Heart right ventricle (tissue), 16 donors: ENCODE data around the gene CHD2. TPM values are rescaled to one million over a fixed set of nuclear protein-coding genes. Genes with fewer than 3 reads are reported as not detected.

Source experiments
- ATAC-seq, 8 donors: fragments of 200-7000 bp; cut with Tn5 transposase; one replicate each; pipeline ENCODE4 v1.9.1; 2020; ENCODE audit warnings: mild to moderate bottlenecking in 8 of 8, moderate library complexity in 8 of 8, moderate number of reproducible peaks in 1 of 8
- DNase-seq, 2 donors: peaks; one replicate each; pipeline ENCODE4 v3.0.0-alpha.2; 2020
- H3K27ac ChIP-seq, 10 donors: fragments of 200-600 bp; sonication (generic) in 2 of 10; one replicate each; pipeline versions ENCODE4 v1.5.0 to v1.8.0; 2020 to 2022; ENCODE audit warnings: mild to moderate bottlenecking in 3 of 10
- H3K27me3 ChIP-seq, 7 donors: fragments of 200-600 bp; one replicate each; pipeline ENCODE4 v1.8.0; 2021 to 2022; ENCODE audit warnings: mild to moderate bottlenecking in 2 of 7
- H3K36me3 ChIP-seq, 9 donors: fragments of 200-600 bp; sonication (generic) in 1 of 9; one replicate each; pipeline versions ENCODE4 v1.5.0 to v1.8.0; 2020 to 2022; ENCODE audit warnings: mild to moderate bottlenecking in 2 of 9
- H3K4me1 ChIP-seq, 9 donors: fragments of 200-600 bp; sonication (generic) in 1 of 9; one replicate each; pipeline versions ENCODE4 v1.5.0 to v1.8.0; 2020 to 2022; ENCODE audit warnings: mild to moderate bottlenecking in 4 of 9
- H3K4me3 ChIP-seq, 10 donors: fragments of 200-600 bp; sonication (generic) in 2 of 10; one replicate each; pipeline versions ENCODE4 v1.5.0 to v1.8.0; 2020 to 2022; ENCODE audit warnings: mild to moderate bottlenecking in 7 of 10, moderate library complexity in 2 of 10
- H3K9me3 ChIP-seq, 11 donors: fragments of 200-600 bp in 10 of 11; sonication (generic) in 2 of 11; one replicate each; pipeline versions ENCODE4 v1.5.0 to v1.8.0; 2013 to 2022; ENCODE audit warnings: mild to moderate bottlenecking in 2 of 11, control low read depth in 1 of 11, moderate library complexity in 1 of 11
- CTCF ChIP-seq, 9 donors: fragments of 200-600 bp; sonication (generic) in 2 of 9; IDR thresholded peaks; one replicate each; pipeline versions ENCODE4 v1.5.0 to v1.8.0; 2021 to 2022; ENCODE audit warnings: antibody characterized with exemption in 9 of 9, mild to moderate bottlenecking in 5 of 9, moderate library complexity in 1 of 9
- WGBS, 2 donors: extraction: QIAGEN DNeasy Blood & Tissue Kit; methylation state at CpG; one replicate each; pipeline ENCODE4 v1.1.7; 2013; ENCODE audit warnings: inconsistent platforms in 1 of 2; 5-methylcytosine and 5-hydroxymethylcytosine counted together
- intact Hi-C, 10 donors: fragments of 100-400 bp; cut with DNase I; formaldehyde crosslinking; loops; one replicate each; pipeline versions ENCODE4 v1.11.1 to v1.14.2; 2022
- polyA plus RNA-seq, 2 donors: library from polyadenylated mRNA; stranded (reverse); fragments of 200-250 nt; gene quantifications; one replicate each; pipeline ENCODE4 v1.2.3, GENCODE V29; 2013
- total RNA-seq, 10 donors: library from RNA; stranded (reverse); fragmentation: NEBNext Ultra II Directional in 3 of 10; extraction: Animal tissue kit (Norgen Biotek cat#: 25700) in 3 of 10; gene quantifications; one replicate each; pipeline versions ENCODE4 v1.2.1 to v1.2.4, GENCODE V29; 2021 to 2023
- donor health status: Arrhythmogenic right ventricular cardiomyopathy.
- donor health status: ischemic (EF 13 %, LVEDD 7.1; RV severe dilation, severe dysfunction).
- donor health status: healthy with polysubstance abuse.
- donor health status: DM: no; HTN: yes; CAD: no.
- donor health status: DM: no; HTN: no; CAD: no.
- donor health status: ischemic (EF 25% LVEDD 6.9; RV normal size, moderate dysfunction).
- donor health status: ischemic (EF 25% LVEDD 5.7; RV mildly dilated, moderate dysfunction).
- donor health status: healthy.
- donor health status: DM: yes; HTN: yes; CAD: no.
- donor health status: Ischemic cardiomyopathy.
- donor health status: ischemic (EF 35%, LVEDD 5.7; RV mildly dilated, moderate dysfunction).
- donor health status: nonischemic (EF 11% LVEDD 7.7; RV severe dilation, severe dysfunction).
- donor health status: DM: yes; HTN: yes; CAD: no.
- donor health status: PGD.
- donor health status: ischemic (EF 29% LVEDD 5.4; RV normal size, mild dysfunction).
- donor health status: nonischemic (EF 23%, LVEDD 6.1; RV moderate dilation, normal function).

The CHD2 gene
- total and polyA plus RNA-seq, 12 donors = 12.2 to 74.0 (median 54.6) TPM

- peaks cover 0 to 8% (median 0%) of the 10 kb centered on the region in 11 donors for H3K9me3 ChIP-seq
- 93 to 99% methylated on average over 2 of the region's 2 CpGs for WGBS, 2 donors
- no peak for DNase-seq
- no peak for ATAC-seq
- no peak overlapping the region for H3K27ac ChIP-seq
- H3K36me3 ChIP-seq = peaks cover 0 to 100% (median 38%) of the 10 kb centered on the region in 9 donors
- H3K4me3 ChIP-seq = no peak overlapping the region
- peaks cover 0 to 14% (median 6%) of the 10 kb centered on the region in 9 donors for H3K4me1 ChIP-seq
- H3K27me3 ChIP-seq = no peaks in the 10 kb centered on the region
- intact Hi-C loops = no loop called here
- TF ChIP-seq CTCF (IDR thresholded peaks at IDR 0.05) = no peak
Measured at GRCh38 chr15:92963794-92964193, 63.7 kb downstream of the CHD2 start.

- TF ChIP-seq CTCF (IDR thresholded peaks at IDR 0.05) = peak in 1 of 9 donors; percentile 14
- Histone ChIP-seq H3K9me3 (no peaks in the 10 kb centered on the region), H3K4me1 (peaks cover 0 to 35% (median 19%) of the 10 kb centered on the region in 9 donors), H3K27me3 (no peaks in the 10 kb centered on the region), H3K4me3 (no peak overlapping the region), H3K27ac (peak overlapping the region in 7 of 10 donors; percentile 13 to 69 (median 33)), H3K36me3 (peaks cover 0 to 100% (median 41%) of the 10 kb centered on the region in 9 donors)
- DNase-seq (no peak), ATAC-seq (peak; percentile 36 to 59 (median 46))
- intact Hi-C loops = no loop called here
- 89 to 93% methylated on average over 5 of the region's 5 CpGs for WGBS, 2 donors
Measured at GRCh38 chr15:92968926-92969651, 69.0 kb downstream of the CHD2 start.

- H3K27me3 ChIP-seq = no peaks in the 10 kb centered on the region
- 97 to 98% methylated on average over 1 of the region's 1 CpG for WGBS, 2 donors
- intact Hi-C loops = no loop called here
- ATAC-seq = no peak
- no peaks in the 10 kb centered on the region for H3K9me3 ChIP-seq
- peaks cover 0 to 100% (median 50%) of the 10 kb centered on the region in 9 donors for H3K36me3 ChIP-seq
- H3K4me3 ChIP-seq = no peak overlapping the region
- DNase-seq = no peak
- no peak for TF ChIP-seq CTCF (IDR thresholded peaks at IDR 0.05)
- peaks cover 0 to 40% (median 23%) of the 10 kb centered on the region in 9 donors for H3K4me1 ChIP-seq
- H3K27ac ChIP-seq = no peak overlapping the region
Measured at GRCh38 chr15:92970656-92971055, 70.5 kb downstream of the CHD2 start.

- no peak for ATAC-seq
- H3K27ac ChIP-seq = peak overlapping the region in 1 of 10 donors; percentile 2
- H3K9me3 ChIP-seq = no peaks in the 10 kb centered on the region
- no peak overlapping the region for H3K4me3 ChIP-seq
- peaks cover 0 to 100% (median 51%) of the 10 kb centered on the region in 9 donors for H3K36me3 ChIP-seq
- no peak for DNase-seq
- intact Hi-C loops = no loop called here
- 96 to 100% methylated on average over 1 of the region's 1 CpG for WGBS, 2 donors
- TF ChIP-seq CTCF (IDR thresholded peaks at IDR 0.05) = no peak
- H3K4me1 ChIP-seq = peaks cover 0 to 40% (median 23%) of the 10 kb centered on the region in 9 donors
- no peaks in the 10 kb centered on the region for H3K27me3 ChIP-seq
Measured at GRCh38 chr15:92971081-92971480, 71.0 kb downstream of the CHD2 start.
